ENCODE measurements around the gene XYLT1. TPM values are rescaled to one million over a fixed set of nuclear protein-coding genes. Genes with fewer than 3 reads are reported as not detected.

The XYLT1 gene
- total and polyA plus RNA-seq, 2 of the 13 experiments (the other 11 are each of a cell fraction or from before 2014, with no cell fraction given): not detected

GRCh38 chr16:17367036-17367435 is 103.7 kb downstream of the XYLT1 start:
- WGBS (ENCODE audit: low lambda C conversion rate): 40% methylated on average over 9 of the region's 9 CpGs
- Histone ChIP-seq H3K79me2 (ENCODE audit: insufficient read depth, low read length) (no peaks in the 10 kb centered on the region), H3K4me2 (ENCODE audit: low read depth, low read length) (no peak overlapping the region), H2AFZ (ENCODE audit: low read length) (no peak overlapping the region), H3K4me1 (ENCODE audit: insufficient read depth, low read length) (no peaks in the 10 kb centered on the region), H3K27me3 (ENCODE audit: control insufficient read depth in 1 of 2, insufficient read depth in 2 of 2, low read length in 2 of 2) (peaks cover 0 to 9% of the 10 kb centered on the region in 2 experiments; a peak in 1 of 5 replicates), H3K27ac (ENCODE audit: extremely low read length, insufficient read depth, low read length) (no peak overlapping the region), H3K9me3 (ENCODE audit: low read length) (no peaks in the 10 kb centered on the region), H4K20me1 (ENCODE audit: insufficient read depth, low read length) (no peaks in the 10 kb centered on the region), H3K9ac (ENCODE audit: insufficient read depth, low read depth, low read length) (no peak overlapping the region), H3K36me3 (replicated peaks in 1 of 2; ENCODE audit: control insufficient read depth in 1 of 2, insufficient read depth in 2 of 2, low read length in 2 of 2) (no peaks in the 10 kb centered on the region), H3K4me3 (replicated peaks in 1 of 3; ENCODE audit: insufficient read depth in 1 of 3, low read depth in 2 of 3, low read length in 3 of 3) (no peak overlapping the region)
- intact Hi-C loops (cut with micrococcal nuclease; ENCODE audit: unreplicated experiment) (no loop called here), in situ Hi-C loops (cut with HindIII; ENCODE audit: extremely low pct_ligation_motif_present, low pct_unique_long_range_greater_than_20kb) (no loop called here)
- ChIA-PET CTCF (ENCODE audit: low intra/inter-chr PET ratio, low total read pairs) (no interaction called here), POLR2A (no interaction called here)
- no TSS peak for BruUV-seq (replicated peaks)
- no peak for DNase-seq (ENCODE audit: low spot score)
- no peak for FAIRE-seq
- ATAC-seq: no peak
- TF ChIP-seq ZNF691 (CRISPR knock-in tag; IDR thresholded peaks at IDR 0.05; ENCODE audit: borderline replicate concordance, low read depth): no peak
- TF ChIP-seq NFE2L2 (IDR thresholded peaks at IDR 0.05; ENCODE audit: low read length): no peak
- TF ChIP-seq ZNF407 (CRISPR knock-in tag; IDR thresholded peaks at IDR 0.05; ENCODE audit: not compliant biosample characterization): no peak
- TF ChIP-seq ZNF782 (CRISPR knock-in tag; IDR thresholded peaks at IDR 0.05; ENCODE audit: borderline replicate concordance): no peak
- TF ChIP-seq ARID4A (CRISPR knock-in tag; IDR thresholded peaks at IDR 0.05; ENCODE audit: borderline replicate concordance): no peak
- TF ChIP-seq NFIB (CRISPR knock-in tag; IDR thresholded peaks at IDR 0.05; ENCODE audit: borderline replicate concordance): no peak
- no peak for TF ChIP-seq ZNF616 (CRISPR knock-in tag; IDR thresholded peaks at IDR 0.05; ENCODE audit: low read depth)
- no peak for TF ChIP-seq ZNF430 (CRISPR knock-in tag; IDR thresholded peaks at IDR 0.05)
- TF ChIP-seq NR2F2 (IDR thresholded peaks at IDR 0.05; ENCODE audit: borderline replicate concordance, low read depth): no peak
- no peak for TF ChIP-seq AGO1 (IDR thresholded peaks at IDR 0.05; ENCODE audit: low read depth, low read length, poor library complexity, severe bottlenecking)
- no peak for TF ChIP-seq ZMAT5 (CRISPR knock-in tag; IDR thresholded peaks at IDR 0.05; ENCODE audit: borderline replicate concordance, low read depth)

Measured in HepG2 (cell line).